ENCODE measurements around the gene STXBP5L. TPM values are rescaled to one million over a fixed set of nuclear protein-coding genes. Genes with fewer than 3 reads are reported as not detected.
"Not testable (repeated sequence)": the region's sequence is repeated elsewhere in the genome, so short reads cannot be mapped to it uniquely, and the experiment has no call there.

STXBP5L gene
- total and polyA plus RNA-seq, 4 donors = not detected

GRCh38 chr3:121096953-121097352 lies 188.9 kb downstream of the STXBP5L start:
- Histone ChIP-seq H3K27me3 (ENCODE audit: control insufficient read depth in 4 of 4, insufficient read depth in 4 of 4, low read length in 3 of 4) (peaks cover 0 to 4% (median 1%) of the 10 kb centered on the region in 4 donors), H3K4me3 (ENCODE audit: low read depth in 1 of 3, low read length in 3 of 3) (no peak overlapping the region), H3K9me3 (ENCODE audit: control insufficient read depth in 4 of 4, low read length in 3 of 4) (no peaks in the 10 kb centered on the region), H3K36me3 (ENCODE audit: control insufficient read depth in 4 of 4, insufficient read depth in 3 of 4, low read depth in 1 of 4, low read length in 3 of 4) (no peaks in the 10 kb centered on the region), H3K4me1 (ENCODE audit: control insufficient read depth in 4 of 4, insufficient read depth in 4 of 4, low read length in 3 of 4) (no peaks in the 10 kb centered on the region), H3K9ac (ENCODE audit: low read depth in 1 of 2, low read length in 2 of 2) (no peak overlapping the region), H3K27ac (ENCODE audit: low read depth in 1 of 2, low read length in 2 of 2) (no peak overlapping the region)
- WGBS = 25% methylated on average over 4 of the region's 4 CpGs
- DNase-seq (ENCODE audit: low spot score) = no peak
- no peak for TF ChIP-seq FOXA1 (IDR thresholded peaks at IDR 0.05)
- TF ChIP-seq YY1 (IDR thresholded peaks at IDR 0.05) = no peak
- no peak for TF ChIP-seq EGR1 (IDR thresholded peaks at IDR 0.05; ENCODE audit: low read depth in 2 of 2)
- no peak for TF ChIP-seq FOXA2 (IDR thresholded peaks at IDR 0.05)
- no peak for TF ChIP-seq NR2F2 (IDR thresholded peaks at IDR 0.05)
- no peak for TF ChIP-seq TAF1 (conservative IDR thresholded peaks at IDR 0.05)
- TF ChIP-seq MAX (IDR thresholded peaks at IDR 0.05) = no peak
- no peak for TF ChIP-seq RAD21 (IDR thresholded peaks at IDR 0.05)
- no peak for TF ChIP-seq RXRA (IDR thresholded peaks at IDR 0.05)
- no peak for TF ChIP-seq ATF3 (IDR thresholded peaks at IDR 0.05)
- no peak for TF ChIP-seq HNF4A (conservative IDR thresholded peaks at IDR 0.05)
- no peak for TF ChIP-seq CTCF (IDR thresholded peaks at IDR 0.05; ENCODE audit: low read depth, low read length, missing input control)
- TF ChIP-seq GABPA (IDR thresholded peaks at IDR 0.05 in 1 of 2, conservative IDR thresholded peaks at IDR 0.05 in 1 of 2) = no peak
- TF ChIP-seq HNF4G (IDR thresholded peaks at IDR 0.05) = no peak
- TF ChIP-seq ZBTB33 (IDR thresholded peaks at IDR 0.05) = no peak

GRCh38 chr3:121111086-121111485 lies 203.1 kb downstream of the STXBP5L start:
- H3K9me3 ChIP-seq (ENCODE audit: control insufficient read depth in 4 of 4, low read length in 3 of 4); H3K27ac ChIP-seq (ENCODE audit: low read depth in 1 of 2, low read length in 2 of 2); H3K4me1 ChIP-seq (ENCODE audit: control insufficient read depth in 4 of 4, insufficient read depth in 4 of 4, low read length in 3 of 4); H3K36me3 ChIP-seq (ENCODE audit: control insufficient read depth in 4 of 4, insufficient read depth in 3 of 4, low read depth in 1 of 4, low read length in 3 of 4); H3K4me3 ChIP-seq (ENCODE audit: low read depth in 1 of 3, low read length in 3 of 3); DNase-seq (ENCODE audit: low spot score); H3K27me3 ChIP-seq (ENCODE audit: control insufficient read depth in 4 of 4, insufficient read depth in 4 of 4, low read length in 3 of 4); H3K9ac ChIP-seq (ENCODE audit: low read depth in 1 of 2, low read length in 2 of 2): not testable (repeated sequence)
- 33% methylated on average over 2 of the region's 2 CpGs for WGBS

Data from liver (tissue), 9 donors.